ENCODE results near the gene TMEM203. TPM values are rescaled to one million over a fixed set of nuclear protein-coding genes. Genes with fewer than 3 reads are reported as not detected.
A peak's percentile ranks its signal among the peaks of the same experiment; 100 is the strongest.

Gene TMEM203
- total RNA-seq, 1 experiment from 2014 or later, result 35.5 TPM

DNA sequence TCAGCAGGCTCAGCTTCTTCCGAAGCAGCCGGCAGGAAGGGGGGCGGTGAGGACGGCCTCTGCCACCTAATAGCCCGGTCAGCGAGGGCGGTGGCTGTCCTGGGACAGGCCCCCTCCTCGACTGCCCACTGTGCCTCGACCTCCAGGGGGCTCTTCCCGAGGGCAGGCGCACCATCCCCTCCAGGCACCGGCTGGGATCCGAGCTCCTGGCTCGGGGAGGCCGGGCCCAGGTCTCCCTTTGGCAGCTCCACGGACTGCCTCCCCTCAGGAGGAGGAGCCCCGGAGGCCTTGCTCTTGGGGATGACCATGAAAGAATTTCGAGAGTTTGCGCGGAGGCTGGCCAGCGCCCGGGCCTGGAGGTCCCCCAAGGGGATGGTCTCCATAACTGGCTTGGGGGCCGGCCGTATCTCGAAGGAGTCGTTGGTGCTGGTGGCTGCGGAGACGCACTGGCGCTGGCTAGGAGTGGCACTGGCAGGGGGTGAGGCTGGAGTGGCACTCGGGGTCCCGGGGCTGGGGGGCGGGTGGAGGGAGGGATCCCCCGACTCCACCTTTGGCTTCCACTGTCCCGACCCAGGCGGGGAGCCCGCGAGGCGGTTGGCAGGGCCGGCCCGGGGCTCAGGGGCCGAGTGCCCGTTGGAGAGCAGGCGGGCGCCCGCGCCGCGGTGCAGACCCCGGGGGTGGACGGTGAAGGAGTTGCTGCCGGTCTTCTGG lies 5.9 kb downstream of the TMEM203 start:
- H4K20me1 ChIP-seq (ENCODE audit: control insufficient read depth, insufficient read depth, insufficient read length), result no peaks in the 10 kb centered on the region
- H3K56ac ChIP-seq (ENCODE audit: insufficient read length, low read depth, low read length), result no peak overlapping the region
- no peak overlapping the region for H3K4ac ChIP-seq (ENCODE audit: low read depth, low read length)
- no peak overlapping the region for H3K18ac ChIP-seq (ENCODE audit: insufficient read length, low read depth, low read length)
- H2BK12ac ChIP-seq (ENCODE audit: insufficient read length, low read depth, low read length), result no peak overlapping the region
- H3K79me1 ChIP-seq (ENCODE audit: insufficient read depth, low read depth, low read length, poor library complexity, severe bottlenecking), result peaks cover 11% of the 10 kb centered on the region
- no CpG with 5 or more reads among the region's 51 CpGs for WGBS (ENCODE audit: extremely low coverage, insufficient read length, low lambda C conversion rate)
- H3K9ac ChIP-seq (ENCODE audit: extremely low read depth, insufficient read length, low read length), result no peak overlapping the region
- no peak overlapping the region for H3K27ac ChIP-seq (ENCODE audit: insufficient read length, low read depth, low read length)
- H3K23ac ChIP-seq (ENCODE audit: insufficient read length, low read depth, low read length), result no peak overlapping the region
- Mint-ChIP-seq H3K4me1 (peaks cover 18 to 35% of the 10 kb centered on the region in 2 experiments), H3K27me3 (ENCODE audit: low read depth) (peaks cover 2% of the 10 kb centered on the region; the same call in 1 of the 2 replicates), H3K4me3 (peak overlapping the region; percentile 78 to 88), H3K27ac (no peak overlapping the region), H3K9me3 (no peaks in the 10 kb centered on the region), H3K36me3 (ENCODE audit: insufficient read depth in 1 of 3, low read depth in 3 of 3) (peaks cover 0 to 6% (median 0%) of the 10 kb centered on the region in 3 experiments; a peak in 3 of 7 replicates)
- TF ChIP-seq, protein P1, sequence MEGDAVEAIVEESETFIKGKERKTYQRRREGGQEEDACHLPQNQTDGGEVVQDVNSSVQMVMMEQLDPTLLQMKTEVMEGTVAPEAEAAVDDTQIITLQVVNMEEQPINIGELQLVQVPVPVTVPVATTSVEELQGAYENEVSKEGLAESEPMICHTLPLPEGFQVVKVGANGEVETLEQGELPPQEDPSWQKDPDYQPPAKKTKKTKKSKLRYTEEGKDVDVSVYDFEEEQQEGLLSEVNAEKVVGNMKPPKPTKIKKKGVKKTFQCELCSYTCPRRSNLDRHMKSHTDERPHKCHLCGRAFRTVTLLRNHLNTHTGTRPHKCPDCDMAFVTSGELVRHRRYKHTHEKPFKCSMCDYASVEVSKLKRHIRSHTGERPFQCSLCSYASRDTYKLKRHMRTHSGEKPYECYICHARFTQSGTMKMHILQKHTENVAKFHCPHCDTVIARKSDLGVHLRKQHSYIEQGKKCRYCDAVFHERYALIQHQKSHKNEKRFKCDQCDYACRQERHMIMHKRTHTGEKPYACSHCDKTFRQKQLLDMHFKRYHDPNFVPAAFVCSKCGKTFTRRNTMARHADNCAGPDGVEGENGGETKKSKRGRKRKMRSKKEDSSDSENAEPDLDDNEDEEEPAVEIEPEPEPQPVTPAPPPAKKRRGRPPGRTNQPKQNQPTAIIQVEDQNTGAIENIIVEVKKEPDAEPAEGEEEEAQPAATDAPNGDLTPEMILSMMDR (conservative IDR thresholded peaks at IDR 0.05), result no peak
- H2AFZ ChIP-seq (ENCODE audit: low read length), result no peak overlapping the region
- no peak overlapping the region for H2AK5ac ChIP-seq (ENCODE audit: insufficient read length, low read length)
- H3K23me2 ChIP-seq (ENCODE audit: insufficient read length, low read depth, low read length, poor library complexity, severe bottlenecking), result peaks cover 2% of the 10 kb centered on the region
- H4K5ac ChIP-seq (ENCODE audit: insufficient read length, low read depth, low read length), result no peak overlapping the region
- H2BK5ac ChIP-seq (ENCODE audit: insufficient read length, low read length), result no peak overlapping the region
- H3K79me2 ChIP-seq (ENCODE audit: insufficient read depth, low read length), result peaks cover 6% of the 10 kb centered on the region; the same call in 1 of the 2 replicates
- no peak overlapping the region for H2BK15ac ChIP-seq (ENCODE audit: low read depth, low read length)
- H3T11ph ChIP-seq (ENCODE audit: low read length), result no peak overlapping the region
- H4K8ac ChIP-seq (replicated peaks; ENCODE audit: insufficient read length, low read depth, low read length), result no peak overlapping the region
- no peak for DNase-seq
- H2BK120ac ChIP-seq (ENCODE audit: low read depth, low read length, poor library complexity, severe bottlenecking), result no peak overlapping the region
- H3K27me3 ChIP-seq (ENCODE audit: insufficient read depth, low read length), result no peaks in the 10 kb centered on the region
- no peak overlapping the region for H4K91ac ChIP-seq (ENCODE audit: insufficient read length, low read depth, low read length)
- no peaks in the 10 kb centered on the region; the same call in 1 of the 2 replicates for H3K4me1 ChIP-seq (ENCODE audit: insufficient read depth, low read length)
- H2BK20ac ChIP-seq (ENCODE audit: low read depth, low read length, poor library complexity, severe bottlenecking), result no peak overlapping the region
- H3K4me2 ChIP-seq (ENCODE audit: insufficient read depth, insufficient read length, low read length), result peak overlapping the region; percentile 24
- H3K9me3 ChIP-seq (ENCODE audit: control insufficient read depth, low read depth, low read length), result no peaks in the 10 kb centered on the region
- no peak overlapping the region for H3K14ac ChIP-seq (ENCODE audit: insufficient read depth, low read length)
